Gastroesophageal sphincter (tissue), 4 donors: ENCODE data around the gene DOCK2. TPM values are rescaled to one million over a fixed set of nuclear protein-coding genes. Genes with fewer than 3 reads are reported as not detected.

Experiments
- ATAC-seq: fragments of 150-250 bp; one replicate; pipeline ENCODE4 v1.9.1; 2016; ENCODE audit warnings: mild to moderate bottlenecking, moderate library complexity
- H3K27ac ChIP-seq, 4 donors: fragments of 200-600 bp; sonication (generic) in 3 of 4; 1 replicate in 3 of 4; 2 replicates in 1 of 4; pipeline ENCODE4 v1.5.1; 2016 to 2019
- H3K27me3 ChIP-seq: fragments of 200-600 bp; sonication (generic); one replicate; pipeline ENCODE4 v1.5.1; 2019
- H3K36me3 ChIP-seq, 2 donors: fragments of 200-600 bp; sonication (generic); one replicate each; pipeline ENCODE4 v1.5.1; 2019; ENCODE audit warnings: control low read depth in 1 of 2
- H3K4me1 ChIP-seq, 3 donors: fragments of 200-600 bp; sonication (generic); 1 replicate in 2 of 3; 2 replicates in 1 of 3; pipeline ENCODE4 v1.5.1; 2016 to 2019; ENCODE audit warnings: control low read depth in 2 of 3
- H3K4me3 ChIP-seq, 2 donors: fragments of 200-600 bp; sonication (generic); one replicate each; pipeline ENCODE4 v1.5.1; 2019; ENCODE audit warnings: mild to moderate bottlenecking in 1 of 2, moderate library complexity in 1 of 2
- H3K9me3 ChIP-seq, 3 donors: fragments of 200-600 bp; sonication (generic); one replicate each; pipeline ENCODE4 v1.5.1; 2017 to 2019; ENCODE audit warnings: control low read depth in 2 of 3
- EP300 ChIP-seq: sonication (generic); formaldehyde crosslinking; IDR thresholded peaks from one replicate; pipeline ENCODE4 v1.6.1; 2017; ENCODE audit warnings: antibody characterized with exemption, mild to moderate bottlenecking
- POLR2A ChIP-seq, 2 donors: fragments of 450-650 bp; IDR thresholded peaks; one replicate each; pipeline ENCODE4 v1.6.1; 2017; ENCODE audit warnings: antibody characterized with exemption in 2 of 2, mild to moderate bottlenecking in 2 of 2, moderate library complexity in 1 of 2
- POLR2AphosphoS5 ChIP-seq: sonication (generic); formaldehyde crosslinking; IDR thresholded peaks from one replicate; pipeline ENCODE4 v1.6.1; 2017; ENCODE audit warnings: antibody characterized with exemption
- WGBS, 2 donors: methylation state at CpG; one replicate each; pipeline ENCODE4 v1.1.5; 2018; ENCODE audit warnings: low coverage in 1 of 2; 5-methylcytosine and 5-hydroxymethylcytosine counted together
- total RNA-seq, 4 donors: library from RNA; depleted of rRNA; stranded (reverse); fragments of >200 nt; gene quantifications; one replicate each; pipeline ENCODE4 v1.1.0, GENCODE V29; 2016
- TF ChIP-seq, protein P1 (sequence below), 4 experiments: fragments of 200-600 bp in 2 of 4; fragments of 450-650 bp in 2 of 4; sonication (generic) in 1 of 4; IDR thresholded peaks; one replicate each; pipeline ENCODE4 v1.5.1; 2017 to 2019; ENCODE audit warnings: antibody characterized with exemption in 4 of 4, mild to moderate bottlenecking in 2 of 4, moderate library complexity in 2 of 4

DOCK2 gene
- total RNA-seq = 10 to 100 TPM in 3 of 4 donors, 1 to 10 TPM in 1; 9.3 to 20.6 (median 11.8) TPM

DNA sequence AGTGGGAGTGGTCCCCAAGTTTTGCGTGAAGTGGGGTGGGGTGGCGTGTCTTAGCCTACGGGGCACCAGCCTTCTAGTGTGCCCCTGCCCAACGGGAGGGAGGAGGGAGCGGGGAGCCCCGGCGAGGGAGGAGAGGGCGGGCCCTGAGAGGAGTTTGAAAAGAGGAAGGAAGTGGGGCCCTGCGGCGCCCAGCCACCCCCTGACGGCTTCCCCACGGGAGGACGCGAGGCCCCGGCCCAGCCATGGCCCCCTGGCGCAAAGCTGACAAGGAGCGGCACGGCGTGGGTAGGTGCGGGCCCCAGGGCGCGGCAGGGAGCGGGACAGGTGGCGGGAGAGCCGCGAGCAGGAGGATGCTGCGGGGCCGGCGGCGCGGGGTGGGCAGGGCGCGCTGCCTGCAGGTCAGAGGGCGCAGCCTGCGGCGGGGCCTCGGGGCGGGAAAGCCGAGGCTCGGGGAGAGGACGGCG lies at the start of gene DOCK2:
DOCK2 (plus strand) TSS at position 191 of the 464 bp plus-strand sequence; CDS start at position 243, 52 bp downstream.
- H3K4me3 ChIP-seq = peak within 1 kb of the TSS; percentile 26 to 48
- no peaks in the 10 kb centered on the region for H3K36me3 ChIP-seq
- peaks cover 28% of the 10 kb centered on the region for H3K27me3 ChIP-seq
- ATAC-seq = peak; percentile 71
- H3K27ac ChIP-seq = peak within 1 kb of the TSS in 2 of 4 donors; percentile 37 to 70
- peaks cover 0 to 28% (median 0%) of the 10 kb centered on the region in 3 donors for H3K9me3 ChIP-seq
- no peak for TF ChIP-seq POLR2AphosphoS5
- TF ChIP-seq POLR2A (IDR thresholded peaks at IDR 0.05) = no peak
- TF ChIP-seq, protein P1, sequence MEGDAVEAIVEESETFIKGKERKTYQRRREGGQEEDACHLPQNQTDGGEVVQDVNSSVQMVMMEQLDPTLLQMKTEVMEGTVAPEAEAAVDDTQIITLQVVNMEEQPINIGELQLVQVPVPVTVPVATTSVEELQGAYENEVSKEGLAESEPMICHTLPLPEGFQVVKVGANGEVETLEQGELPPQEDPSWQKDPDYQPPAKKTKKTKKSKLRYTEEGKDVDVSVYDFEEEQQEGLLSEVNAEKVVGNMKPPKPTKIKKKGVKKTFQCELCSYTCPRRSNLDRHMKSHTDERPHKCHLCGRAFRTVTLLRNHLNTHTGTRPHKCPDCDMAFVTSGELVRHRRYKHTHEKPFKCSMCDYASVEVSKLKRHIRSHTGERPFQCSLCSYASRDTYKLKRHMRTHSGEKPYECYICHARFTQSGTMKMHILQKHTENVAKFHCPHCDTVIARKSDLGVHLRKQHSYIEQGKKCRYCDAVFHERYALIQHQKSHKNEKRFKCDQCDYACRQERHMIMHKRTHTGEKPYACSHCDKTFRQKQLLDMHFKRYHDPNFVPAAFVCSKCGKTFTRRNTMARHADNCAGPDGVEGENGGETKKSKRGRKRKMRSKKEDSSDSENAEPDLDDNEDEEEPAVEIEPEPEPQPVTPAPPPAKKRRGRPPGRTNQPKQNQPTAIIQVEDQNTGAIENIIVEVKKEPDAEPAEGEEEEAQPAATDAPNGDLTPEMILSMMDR (IDR thresholded peaks at IDR 0.05) = no peak
- TF ChIP-seq EP300 = no peak
- 0% methylated on average over 6 to 14 of the region's 42 CpGs for WGBS, 2 donors
- H3K4me1 ChIP-seq = peaks cover 0 to 8% (median 0%) of the 10 kb centered on the region in 3 donors

DNA sequence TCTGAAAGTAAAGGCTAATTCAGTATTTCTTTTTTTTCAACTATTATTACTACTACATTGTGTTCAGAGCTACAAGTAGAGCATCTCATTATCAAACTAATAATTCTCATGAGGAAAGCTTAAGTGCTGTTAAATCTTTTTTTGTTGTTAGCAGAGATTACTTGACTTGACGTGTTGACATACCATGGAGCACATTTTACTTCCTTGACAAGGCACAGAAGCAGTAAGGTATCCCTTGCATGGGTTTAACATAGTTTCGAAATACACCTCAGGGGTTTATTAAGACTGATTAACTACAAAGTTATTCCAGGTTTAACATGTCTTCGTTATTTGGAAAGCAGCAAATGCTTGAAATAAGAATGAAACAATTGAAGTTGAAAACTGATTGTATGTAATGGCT lies 46.5 kb upstream of the DOCK2 start:
- 92 to 95% methylated on average over 3 of the region's 3 CpGs for WGBS, 2 donors
- H3K4me1 ChIP-seq = no peaks in the 10 kb centered on the region
- TF ChIP-seq, protein P1 (IDR thresholded peaks at IDR 0.05) = no peak
- TF ChIP-seq EP300 = no peak
- no peak for TF ChIP-seq POLR2A (IDR thresholded peaks at IDR 0.05)
- TF ChIP-seq POLR2AphosphoS5 = no peak
- no peak overlapping the region for H3K4me3 ChIP-seq
- ATAC-seq = no peak
- H3K9me3 ChIP-seq = no peaks in the 10 kb centered on the region
- no peak overlapping the region for H3K27ac ChIP-seq
- peaks cover 0 to 71% of the 10 kb centered on the region in 2 donors for H3K36me3 ChIP-seq
- H3K27me3 ChIP-seq = no peaks in the 10 kb centered on the region

DNA sequence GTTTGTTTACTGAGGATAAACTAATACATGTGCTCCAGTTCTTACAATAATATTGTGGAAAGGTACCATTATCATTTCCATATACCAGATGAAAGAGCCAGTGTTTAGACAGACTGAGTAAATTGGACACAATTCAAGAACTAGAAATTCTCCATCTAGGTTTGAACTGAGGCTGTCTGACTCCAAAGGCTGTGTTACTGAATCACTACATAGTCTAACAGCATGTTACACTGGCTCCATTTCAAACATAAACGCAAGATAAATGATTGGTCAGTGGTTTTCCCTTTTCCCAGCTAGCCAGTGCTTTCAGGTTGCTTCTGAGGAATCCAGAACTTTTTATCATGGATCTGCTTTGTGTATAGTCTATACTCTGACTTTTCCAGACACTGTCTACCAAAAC lies 45.4 kb upstream of the DOCK2 start:
- Histone ChIP-seq H3K27ac (no peak overlapping the region), H3K27me3 (no peaks in the 10 kb centered on the region), H3K9me3 (no peaks in the 10 kb centered on the region), H3K4me1 (no peaks in the 10 kb centered on the region), H3K4me3 (no peak overlapping the region), H3K36me3 (peaks cover 0 to 81% of the 10 kb centered on the region in 2 donors)
- ATAC-seq = no peak
- 0% methylated on average over 1 of the region's 1 CpG for WGBS, 2 donors
- TF ChIP-seq, protein P1 (IDR thresholded peaks at IDR 0.05) = no peak
- no peak for TF ChIP-seq EP300
- TF ChIP-seq POLR2A (IDR thresholded peaks at IDR 0.05) = no peak
- TF ChIP-seq POLR2AphosphoS5 = no peak

DNA sequence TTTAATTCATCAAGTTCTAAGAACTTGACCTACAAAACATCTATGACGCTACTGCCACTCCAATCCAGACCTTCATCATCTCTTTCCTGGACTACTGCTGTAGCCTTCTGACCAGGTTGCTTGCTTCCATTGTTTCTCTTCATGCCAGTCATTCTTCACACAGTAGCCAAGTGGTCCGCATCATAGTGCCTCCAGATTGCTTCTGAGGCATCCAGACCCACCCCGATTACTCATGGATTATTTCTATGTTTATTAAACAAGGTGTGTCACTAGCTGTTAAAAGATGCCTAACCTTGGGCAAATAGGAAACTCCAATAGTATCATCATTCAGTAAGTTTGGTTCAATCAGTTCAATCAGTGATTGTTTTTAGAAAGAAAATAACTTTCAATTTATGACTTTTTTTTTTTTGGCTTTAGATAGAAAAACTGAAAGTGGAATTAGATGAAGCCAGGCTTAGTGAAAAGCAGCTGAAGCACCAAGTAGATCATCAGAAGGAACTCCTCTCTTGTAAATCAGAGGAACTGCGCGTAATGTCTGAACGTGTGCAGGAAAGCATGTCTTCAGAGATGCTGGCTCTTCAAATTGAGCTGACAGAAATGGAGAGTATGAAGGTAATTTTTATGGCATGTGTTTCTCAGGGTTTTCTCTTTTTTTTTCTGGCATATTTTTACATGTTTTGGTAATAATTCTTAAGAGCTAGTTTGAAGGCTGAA lies 44.0 kb upstream of the DOCK2 start:
- H3K4me1 ChIP-seq = no peaks in the 10 kb centered on the region
- peaks cover 0 to 96% of the 10 kb centered on the region in 2 donors for H3K36me3 ChIP-seq
- H3K4me3 ChIP-seq = no peak overlapping the region
- no peaks in the 10 kb centered on the region for H3K9me3 ChIP-seq
- no peak for ATAC-seq
- no peak for TF ChIP-seq POLR2A (IDR thresholded peaks at IDR 0.05)
- TF ChIP-seq, protein P1 (IDR thresholded peaks at IDR 0.05) = no peak
- no peak for TF ChIP-seq POLR2AphosphoS5
- no peak for TF ChIP-seq EP300
- WGBS, 2 donors = 92 to 100% methylated on average over 5 to 6 of the region's 6 CpGs
- no peak overlapping the region for H3K27ac ChIP-seq
- no peaks in the 10 kb centered on the region for H3K27me3 ChIP-seq
